ENCODE results near the gene LRRFIP1. TPM values are rescaled to one million over a fixed set of nuclear protein-coding genes. Genes with fewer than 3 reads are reported as not detected.
"Not testable (repeated sequence)": the region's sequence is repeated elsewhere in the genome, so short reads cannot be mapped to it uniquely, and the experiment has no call there.

Gene LRRFIP1
- polyA plus RNA-seq, 1 experiment: 71.1 TPM

DNA sequence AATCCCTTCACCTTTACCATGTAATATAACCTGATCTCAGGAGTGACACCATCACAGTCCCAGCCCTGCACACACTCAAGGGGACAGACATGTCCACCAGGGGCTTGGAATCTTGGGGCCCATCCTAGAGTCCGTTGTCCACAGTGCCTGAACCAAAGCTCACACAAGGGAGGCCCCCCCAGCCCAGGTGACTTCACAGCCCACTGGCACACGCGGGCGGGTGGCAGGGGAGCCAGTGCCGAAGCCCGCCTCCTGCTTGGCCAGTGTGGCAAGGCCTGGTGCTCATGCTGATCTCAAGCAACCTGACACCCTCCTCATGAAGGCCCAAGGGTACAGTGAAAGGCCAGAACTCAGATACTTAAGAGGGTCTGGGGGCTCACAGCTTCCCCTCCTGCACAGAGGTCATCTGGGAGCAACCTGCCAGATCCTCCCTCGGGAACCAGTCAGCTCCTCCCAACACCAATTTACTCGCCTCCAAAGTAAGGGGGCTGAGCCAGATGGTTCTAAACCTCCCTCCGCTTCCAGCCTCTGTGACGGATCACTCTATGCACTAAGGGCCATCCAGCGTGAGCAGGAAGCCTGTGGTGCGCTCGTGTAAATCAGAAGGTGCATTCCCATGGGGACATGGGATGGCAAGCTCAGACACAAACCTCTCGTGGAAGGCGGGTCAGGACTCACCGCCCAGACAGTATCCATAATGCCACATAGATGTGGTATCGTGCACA lies 33.6 kb upstream of the LRRFIP1 start:
- H3K9me3 ChIP-seq (ENCODE audit: control insufficient read depth, insufficient read depth, low read length): no peaks in the 10 kb centered on the region
- H3K27ac ChIP-seq (ENCODE audit: low read depth, low read length): no peak overlapping the region
- no peak overlapping the region for H3K4me3 ChIP-seq (ENCODE audit: low read depth, low read length)
- ChIA-PET CTCF (no interaction called here), POLR2A (no interaction called here)
- no peaks in the 10 kb centered on the region for H3K27me3 ChIP-seq (ENCODE audit: control insufficient read depth, insufficient read depth, low read length)
- DNase-seq (ENCODE audit: low read depth, low spot score): no peak
- no peak for TF ChIP-seq CTCF (IDR thresholded peaks at IDR 0.05; ENCODE audit: low read depth, low read length)

GRCh38 chr2:237594514-237594871 lies 32.9 kb upstream of the LRRFIP1 start:
- Histone ChIP-seq H3K27ac (ENCODE audit: low read depth, low read length) (no peak overlapping the region), H3K9me3 (ENCODE audit: control insufficient read depth, insufficient read depth, low read length) (no peaks in the 10 kb centered on the region), H3K4me3 (ENCODE audit: low read depth, low read length) (no peak overlapping the region), H3K27me3 (ENCODE audit: control insufficient read depth, insufficient read depth, low read length) (no peaks in the 10 kb centered on the region)
- ChIA-PET POLR2A (no interaction called here), CTCF (no interaction called here)
- TF ChIP-seq CTCF (IDR thresholded peaks at IDR 0.05; ENCODE audit: low read depth, low read length): no peak
- no peak for DNase-seq (ENCODE audit: low read depth, low spot score)

DNA sequence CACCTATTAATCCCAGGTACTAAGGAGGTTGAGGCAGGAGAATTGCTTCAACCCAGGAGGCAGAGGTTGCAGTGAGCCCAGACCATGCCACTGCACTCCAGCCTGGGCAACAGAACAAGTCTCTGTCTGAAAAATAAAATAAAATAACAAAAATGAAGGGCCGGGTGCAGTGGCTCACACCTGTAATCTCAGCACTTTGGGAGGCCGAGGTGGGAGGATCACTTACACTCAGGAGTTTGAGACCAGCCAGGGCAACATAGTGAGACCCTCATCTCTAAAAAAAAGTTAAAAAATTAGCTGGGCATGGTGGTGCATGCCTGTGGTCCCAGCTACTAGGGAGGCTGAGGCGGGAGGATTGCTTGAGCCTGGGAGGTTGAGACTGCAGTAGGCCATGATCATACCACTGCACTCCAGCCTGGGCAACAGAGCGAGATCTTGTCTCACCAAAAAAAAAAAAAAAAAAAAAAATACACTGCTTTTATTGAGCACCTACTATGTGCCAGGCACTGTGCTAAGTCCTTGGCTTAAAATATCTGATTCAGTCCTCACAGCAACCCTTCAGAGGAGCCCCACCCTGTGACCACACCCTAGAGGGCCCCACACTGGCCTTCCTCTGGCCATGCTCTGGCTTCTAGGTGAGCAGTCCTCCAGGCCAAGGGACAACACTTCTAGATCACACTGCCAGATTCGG lies 31.4 kb upstream of the LRRFIP1 start:
- H3K9me3 ChIP-seq (ENCODE audit: control insufficient read depth, insufficient read depth, low read length); CTCF ChIA-PET; POLR2A ChIA-PET; H3K27ac ChIP-seq (ENCODE audit: low read depth, low read length); H3K27me3 ChIP-seq (ENCODE audit: control insufficient read depth, insufficient read depth, low read length); H3K4me3 ChIP-seq (ENCODE audit: low read depth, low read length); DNase-seq (ENCODE audit: low read depth, low spot score): not testable (repeated sequence)

GRCh38 chr2:237596520-237597195 lies 30.7 kb upstream of the LRRFIP1 start:
- no peak overlapping the region for H3K27ac ChIP-seq (ENCODE audit: low read depth, low read length)
- TF ChIP-seq CTCF (IDR thresholded peaks at IDR 0.05; ENCODE audit: low read depth, low read length): no peak
- no peaks in the 10 kb centered on the region for H3K9me3 ChIP-seq (ENCODE audit: control insufficient read depth, insufficient read depth, low read length)
- no peak overlapping the region for H3K4me3 ChIP-seq (ENCODE audit: low read depth, low read length)
- no peaks in the 10 kb centered on the region for H3K27me3 ChIP-seq (ENCODE audit: control insufficient read depth, insufficient read depth, low read length)
- CTCF ChIA-PET: no interaction called here
- POLR2A ChIA-PET: no interaction called here
- no peak for DNase-seq (ENCODE audit: low read depth, low spot score)

DNA sequence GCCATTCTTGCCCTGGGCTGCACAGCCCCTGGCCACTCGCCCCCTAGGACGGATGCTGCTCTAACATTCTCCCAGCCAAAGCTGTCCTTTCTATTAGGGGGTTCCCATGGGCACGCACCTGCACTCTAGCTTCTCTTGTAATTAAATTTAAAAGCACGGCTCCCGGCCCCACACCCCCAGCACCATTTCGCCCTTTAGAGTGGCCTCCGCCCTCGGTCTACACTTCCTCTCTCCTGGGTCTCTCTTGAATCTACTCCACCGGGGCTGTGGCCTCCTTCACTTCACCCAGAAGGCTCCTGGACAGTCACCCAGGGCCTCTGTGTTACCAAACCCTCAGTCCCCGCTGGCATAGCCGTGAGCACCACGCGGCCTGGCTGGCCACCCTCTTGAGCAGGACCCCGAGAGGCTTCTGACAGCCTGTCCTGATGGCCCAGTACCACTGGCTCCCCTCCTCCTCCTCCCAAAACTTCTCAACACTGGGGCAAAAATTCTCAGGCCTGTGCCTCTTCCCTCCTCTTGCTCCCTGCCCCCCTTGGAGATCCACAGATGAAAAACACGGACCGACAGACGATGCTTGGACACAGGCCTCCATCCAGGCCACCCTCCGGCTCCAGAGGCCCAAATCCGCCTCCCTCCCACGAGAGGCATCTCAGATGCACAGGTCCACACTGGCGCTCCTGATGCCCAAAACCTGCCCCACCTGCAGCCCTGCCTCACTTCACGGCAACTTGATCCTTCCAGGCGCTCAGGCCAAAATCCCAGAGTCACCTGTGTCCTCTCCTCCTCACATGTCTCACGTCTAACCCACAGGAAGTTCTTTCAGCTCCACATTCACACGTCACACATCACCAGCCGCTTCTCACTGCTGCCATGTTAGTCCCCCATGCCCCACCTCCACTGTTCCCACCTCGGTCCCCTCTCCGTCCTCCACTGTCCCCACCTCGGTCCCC lies 29.9 kb upstream of the LRRFIP1 start:
- no peak for TF ChIP-seq CTCF (IDR thresholded peaks at IDR 0.05; ENCODE audit: low read depth, low read length)
- no peaks in the 10 kb centered on the region for H3K27me3 ChIP-seq (ENCODE audit: control insufficient read depth, insufficient read depth, low read length)
- no peak overlapping the region for H3K27ac ChIP-seq (ENCODE audit: low read depth, low read length)
- DNase-seq (ENCODE audit: low read depth, low spot score): no peak
- H3K4me3 ChIP-seq (ENCODE audit: low read depth, low read length): no peak overlapping the region
- POLR2A ChIA-PET: no interaction called here
- CTCF ChIA-PET: no interaction called here
- no peaks in the 10 kb centered on the region for H3K9me3 ChIP-seq (ENCODE audit: control insufficient read depth, insufficient read depth, low read length)

All from AG04450 (cell line).